Thoracic aorta (tissue), 2 donors: Measurements from ENCODE around the gene SPINK4. TPM values are rescaled to one million over a fixed set of nuclear protein-coding genes. Genes with fewer than 3 reads are reported as not detected.

ENCODE experiments used
- ATAC-seq: fragments of 150-250 bp; one replicate; pipeline ENCODE4 v1.8.0; 2017; ENCODE audit warnings: low read depth; ENCODE audit not compliant: insufficient number of reproducible peaks, low FRiP score
- DNase-seq: peaks from one replicate; pipeline ENCODE4 v3.0.0-alpha.2; 2020; ENCODE audit warnings: low spot score
- H3K27ac ChIP-seq, 2 donors: fragments of 200-600 bp; sonication (generic); 1 replicate in 1 of 2; 2 replicates in 1 of 2; pipeline ENCODE4 v1.5.1; 2016; ENCODE audit warnings: mild to moderate bottlenecking in 2 of 2, moderate library complexity in 2 of 2
- H3K27me3 ChIP-seq: fragments of 200-600 bp; sonication (generic); replicated peaks from 2 replicates; pipeline ENCODE4 v1.6.0; 2016; ENCODE audit warnings: mild to moderate bottlenecking; ENCODE audit not compliant: insufficient read depth
- H3K36me3 ChIP-seq: fragments of 200-600 bp; sonication (generic); one replicate; pipeline ENCODE4 v1.5.1; 2016
- H3K4me1 ChIP-seq, 2 donors: fragments of 200-600 bp; sonication (generic); 1 replicate in 1 of 2; 2 replicates in 1 of 2; pipeline versions ENCODE4 v1.5.1 to v1.6.0; 2016; ENCODE audit warnings: low read depth in 2 of 2, mild to moderate bottlenecking in 1 of 2; ENCODE audit not compliant: control insufficient read depth in 1 of 2
- H3K4me3 ChIP-seq: fragments of 200-600 bp; sonication (generic); 2 replicates; pipeline ENCODE4 v1.5.1; 2016; ENCODE audit warnings: mild to moderate bottlenecking
- H3K9me3 ChIP-seq: fragments of 200-600 bp; sonication (generic); 2 replicates; pipeline ENCODE4 v1.5.1; 2016
- CTCF ChIP-seq: fragments of 200-600 bp; sonication (generic); IDR thresholded peaks from one replicate; pipeline ENCODE4 v1.5.1; 2019; ENCODE audit warnings: antibody characterized with exemption
- total RNA-seq, 2 donors: library from RNA; depleted of rRNA; stranded (reverse); fragments of >200 nt; gene quantifications; one replicate each; pipeline versions ENCODE4 v1.1.0 to v1.2.3, GENCODE V29; 2016

Gene SPINK4
- total RNA-seq, 2 donors from 2014 or later = not detected

GRCh38 chr9:33273972-33274328, 34.0 kb downstream of the SPINK4 start:
- no peaks in the 10 kb centered on the region for H3K4me1 ChIP-seq
- H3K4me3 ChIP-seq = no peak overlapping the region
- H3K36me3 ChIP-seq = peaks cover 74% of the 10 kb centered on the region
- no peak for TF ChIP-seq CTCF
- ATAC-seq (no peak), DNase-seq (no peak)
- H3K27ac ChIP-seq = no peak overlapping the region
- H3K27me3 ChIP-seq = no peaks in the 10 kb centered on the region
- no peaks in the 10 kb centered on the region for H3K9me3 ChIP-seq

- no peaks in the 10 kb centered on the region for H3K9me3 ChIP-seq
- H3K27ac ChIP-seq = no peak overlapping the region
- ATAC-seq (no peak), DNase-seq (no peak)
- H3K4me3 ChIP-seq = no peak overlapping the region
- TF ChIP-seq CTCF = no peak
- H3K36me3 ChIP-seq = peaks cover 73% of the 10 kb centered on the region
- no peaks in the 10 kb centered on the region for H3K4me1 ChIP-seq
- no peaks in the 10 kb centered on the region for H3K27me3 ChIP-seq
Observed at GRCh38 chr9:33277484-33277883, 37.5 kb downstream of the SPINK4 start.

GRCh38 chr9:33285502-33285901, 45.5 kb downstream of the SPINK4 start:
- H3K9me3 ChIP-seq = no peaks in the 10 kb centered on the region
- ATAC-seq (no peak), DNase-seq (no peak)
- peaks cover 0 to 7% of the 10 kb centered on the region in 2 donors for H3K4me1 ChIP-seq
- peaks cover 15% of the 10 kb centered on the region for H3K36me3 ChIP-seq
- H3K4me3 ChIP-seq = no peak overlapping the region
- H3K27me3 ChIP-seq = no peaks in the 10 kb centered on the region
- no peak for TF ChIP-seq CTCF
- H3K27ac ChIP-seq = no peak overlapping the region

GRCh38 chr9:33287087-33287490, 47.1 kb downstream of the SPINK4 start:
- Histone ChIP-seq H3K27me3 (no peaks in the 10 kb centered on the region), H3K27ac (no peak overlapping the region), H3K9me3 (no peaks in the 10 kb centered on the region), H3K36me3 (peaks cover 9% of the 10 kb centered on the region), H3K4me3 (no peak overlapping the region), H3K4me1 (peaks cover 0 to 19% of the 10 kb centered on the region in 2 donors)
- peak; percentile 38 for TF ChIP-seq CTCF
- DNase-seq (no peak), ATAC-seq (no peak)

GRCh38 chr9:33288235-33288634, 48.3 kb downstream of the SPINK4 start:
- peaks cover 2 to 31% of the 10 kb centered on the region in 2 donors for H3K4me1 ChIP-seq
- no peak overlapping the region for H3K4me3 ChIP-seq

More at GRCh38 chr9:33288235-33288634, 48.3 kb downstream of the SPINK4 start:
- Histone ChIP-seq H3K9me3 (no peaks in the 10 kb centered on the region), H3K36me3 (no peaks in the 10 kb centered on the region), H3K27me3 (no peaks in the 10 kb centered on the region), H3K27ac (no peak overlapping the region)
- TF ChIP-seq CTCF = no peak
- DNase-seq (no peak), ATAC-seq (no peak)
